RPMI8226 (cell line): ENCODE data around the gene NFKBIA.
"Not testable (repeated sequence)": the region's sequence is repeated elsewhere in the genome, so short reads cannot be mapped to it uniquely, and the experiment has no call there.

Experiments used
- DNase-seq: peaks from one replicate; pipeline ENCODE4 v3.0.0-alpha.2; 2015

The NFKBIA gene

DNA sequence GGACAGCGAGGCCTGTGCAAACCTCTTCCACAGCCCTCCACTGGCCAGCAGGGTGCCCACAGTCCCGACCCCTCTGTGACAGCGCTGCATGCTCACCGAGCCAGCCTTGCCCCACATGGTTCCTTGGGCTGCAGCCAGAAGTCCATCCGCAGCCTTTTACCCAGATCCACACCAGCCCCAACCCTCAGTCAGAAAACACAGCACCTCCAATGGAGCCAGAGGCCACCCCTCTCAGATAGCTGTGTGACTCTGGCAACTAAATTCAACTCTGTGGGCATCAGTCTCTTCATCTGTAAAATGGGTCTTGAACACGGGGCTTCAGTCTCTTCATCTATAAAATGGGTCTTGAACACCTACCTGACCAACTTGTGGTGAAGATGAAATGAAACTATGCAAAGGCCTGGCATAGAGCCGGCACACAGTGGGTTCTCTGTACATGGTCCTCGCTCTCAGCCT lies 38.0 kb downstream of the NFKBIA start:
- DNase-seq, result no peak

DNA sequence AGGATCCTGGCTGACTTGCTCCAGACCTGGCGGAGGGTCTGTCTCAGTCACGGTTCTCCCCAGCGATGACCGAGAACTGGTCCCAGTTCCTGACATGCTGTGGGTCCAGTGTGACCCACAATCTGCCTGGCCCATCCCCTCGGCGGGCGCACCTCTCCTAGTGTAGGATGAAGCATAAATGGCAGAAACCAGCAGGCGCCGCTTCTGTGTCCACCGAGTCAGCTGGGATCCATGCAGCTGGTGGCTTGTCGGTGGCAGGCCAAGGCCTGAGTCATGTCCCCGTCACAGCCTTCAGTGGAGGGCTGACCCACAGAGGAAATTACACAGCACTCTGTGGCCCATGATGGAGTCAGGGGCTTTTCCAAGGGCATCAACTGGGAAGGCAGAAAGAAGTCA lies 38.5 kb downstream of the NFKBIA start:
- no peak for DNase-seq

DNA sequence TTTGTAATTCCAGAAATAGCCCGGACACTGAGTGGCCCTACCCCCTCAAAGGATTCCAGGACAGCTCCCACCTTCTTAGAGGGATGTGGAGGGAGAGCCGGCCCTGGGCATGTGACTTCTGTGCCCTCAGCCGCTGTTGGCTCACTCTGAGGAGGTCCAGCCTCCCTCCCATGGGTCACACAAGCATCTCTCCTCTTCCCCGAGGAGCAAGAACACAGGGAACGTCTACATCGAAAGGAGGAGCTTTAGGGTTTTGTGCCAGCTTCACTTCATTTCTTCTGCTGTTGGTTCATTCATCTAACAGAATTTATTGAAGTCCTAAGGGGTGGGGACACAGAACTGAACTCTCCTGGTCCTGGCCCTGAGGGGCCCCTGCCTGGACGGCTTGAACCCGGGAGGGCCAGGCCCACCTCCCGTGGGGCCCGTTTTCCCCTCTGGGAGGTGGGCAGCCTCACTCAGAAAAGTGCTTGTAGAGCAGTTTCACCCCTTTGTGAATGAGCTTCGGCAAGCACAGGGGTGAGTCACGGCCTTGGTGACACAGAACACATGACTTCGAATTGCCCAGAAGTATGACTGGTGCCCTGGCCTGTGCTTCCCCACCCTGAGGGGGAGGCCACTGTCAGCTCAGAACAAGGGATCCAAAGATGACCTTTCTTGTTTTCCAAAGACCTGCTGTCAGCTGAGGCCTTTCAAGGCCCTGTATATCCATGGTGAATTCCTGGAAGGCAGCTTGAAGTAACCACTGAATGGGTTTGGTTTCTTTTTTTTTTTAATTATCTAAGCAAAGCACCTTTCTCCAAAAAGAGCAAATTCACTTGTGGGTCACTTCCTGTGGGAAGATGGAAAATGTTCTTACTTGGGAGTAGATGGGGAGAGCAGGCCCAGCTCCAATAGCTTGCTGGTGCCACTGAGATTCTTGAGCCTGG lies 39.2 kb downstream of the NFKBIA start:
- DNase-seq, result peak; percentile 63

DNA sequence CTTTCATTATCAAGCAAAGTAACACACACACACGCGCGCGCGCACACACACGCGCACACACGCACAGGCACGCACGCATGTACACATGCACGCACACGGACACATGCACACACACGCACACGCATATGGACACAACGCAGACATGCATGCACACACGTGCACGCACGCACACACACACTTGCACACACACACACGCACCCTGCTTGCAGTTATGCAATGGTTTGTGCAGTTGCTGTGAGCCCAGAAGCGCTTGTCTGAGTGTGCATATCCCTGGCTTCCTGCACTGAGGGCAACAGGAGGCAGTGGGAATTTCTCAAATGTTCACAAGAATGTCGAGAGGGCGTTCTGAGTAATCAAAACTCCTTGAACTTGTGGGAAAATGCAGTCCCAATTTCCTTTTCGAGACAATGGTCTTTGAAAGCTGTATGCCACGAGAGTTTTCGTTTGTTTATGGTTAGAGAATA lies 41.6 kb downstream of the NFKBIA start:
- DNase-seq, result no peak

DNA sequence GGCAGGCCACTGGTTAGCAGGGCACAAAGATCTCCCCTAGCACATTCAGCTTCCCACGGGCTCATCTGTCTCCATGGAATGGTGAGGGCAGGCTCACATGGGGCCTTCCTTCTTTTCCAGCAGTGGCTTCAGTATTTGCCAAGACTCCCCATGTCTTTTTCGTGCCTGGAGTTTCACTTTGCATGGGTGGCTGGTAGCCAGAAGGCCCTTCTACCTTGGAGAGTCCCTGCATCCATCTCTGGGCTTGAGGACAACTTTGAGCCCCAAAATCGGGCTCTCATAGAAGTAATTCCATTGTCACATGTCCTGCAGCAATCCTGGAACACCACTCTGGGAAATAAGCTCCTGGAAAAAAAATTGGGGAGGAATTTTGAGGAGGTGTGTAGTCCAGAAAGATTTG lies 42.1 kb downstream of the NFKBIA start:
- DNase-seq, result no peak

DNA sequence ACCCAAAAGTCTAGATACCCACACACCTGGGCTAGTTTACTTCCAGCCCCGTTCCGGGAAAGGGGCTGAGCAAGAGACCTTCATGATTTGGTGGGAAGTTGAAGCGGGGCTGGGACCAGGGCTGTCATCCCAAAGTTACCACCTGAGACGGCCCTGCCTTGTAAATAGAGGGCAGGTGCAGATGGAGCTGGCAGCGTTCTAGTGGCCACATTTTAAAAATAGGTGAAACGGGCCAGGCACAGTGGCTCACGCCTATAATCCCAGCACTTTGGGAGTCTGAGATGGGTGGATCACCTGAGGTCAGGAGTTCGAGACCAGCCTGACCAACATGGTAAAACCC lies 43.4 kb downstream of the NFKBIA start:
- no peak for DNase-seq

DNA sequence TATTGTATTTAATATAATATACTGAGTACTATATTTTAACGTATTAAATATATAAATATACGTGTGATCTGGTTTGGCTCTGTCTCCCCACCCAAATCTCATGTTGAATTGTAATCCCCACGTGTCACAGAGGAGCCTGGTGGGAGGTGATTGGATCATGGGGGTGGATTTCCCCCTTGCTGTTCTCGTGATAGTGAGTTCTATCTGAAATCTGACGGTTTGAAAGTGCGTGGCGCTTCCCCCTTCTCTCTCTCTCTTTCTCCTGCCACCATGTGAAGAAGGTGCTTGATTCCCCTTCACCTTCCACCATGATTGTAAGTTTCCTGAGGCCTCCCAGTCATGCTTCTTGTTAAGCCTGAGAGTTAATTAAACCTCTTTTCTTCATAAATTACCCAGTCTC lies 44.9 kb downstream of the NFKBIA start:
- not testable (repeated sequence) for DNase-seq

DNA sequence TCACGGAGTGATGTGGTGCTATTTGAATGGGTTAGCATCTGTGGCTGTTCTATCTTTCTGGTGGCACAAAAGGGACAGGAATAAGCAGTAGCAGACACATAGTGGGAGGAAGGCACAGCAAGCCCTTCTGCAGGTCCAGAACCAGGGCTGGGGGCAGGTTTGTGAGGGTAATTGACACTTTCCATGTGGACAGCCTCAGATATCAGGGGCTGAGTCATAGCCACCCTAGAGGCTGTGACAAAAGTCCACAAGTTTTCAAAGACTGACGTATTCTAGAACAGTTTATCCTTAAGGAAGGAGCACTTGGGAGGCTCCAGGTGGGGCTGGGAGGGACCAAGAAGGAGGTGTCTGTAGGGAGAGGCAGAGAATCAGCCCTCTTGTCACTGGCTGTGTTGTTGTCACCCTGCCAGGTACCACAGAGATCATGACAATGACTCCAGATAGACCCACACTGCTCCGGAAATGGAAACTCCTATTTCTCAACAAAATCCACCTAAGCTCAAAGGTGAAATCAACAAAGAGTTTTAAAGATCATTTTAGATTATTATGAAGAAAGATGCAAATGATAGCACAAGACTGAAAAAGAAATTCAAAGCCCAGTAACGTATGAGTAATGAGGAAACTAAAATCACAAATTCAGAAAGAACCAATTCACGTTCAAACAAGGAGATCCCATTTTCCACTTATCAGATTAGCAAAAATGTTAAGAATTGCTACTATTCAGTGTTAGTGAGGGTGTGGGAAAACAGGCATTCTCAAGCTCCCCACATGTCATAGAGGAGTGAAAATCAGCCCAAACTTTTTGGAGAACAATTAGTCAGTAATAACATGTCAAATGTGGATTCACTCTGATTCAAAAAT lies 48.3 kb downstream of the NFKBIA start:
- DNase-seq, result no peak

DNA sequence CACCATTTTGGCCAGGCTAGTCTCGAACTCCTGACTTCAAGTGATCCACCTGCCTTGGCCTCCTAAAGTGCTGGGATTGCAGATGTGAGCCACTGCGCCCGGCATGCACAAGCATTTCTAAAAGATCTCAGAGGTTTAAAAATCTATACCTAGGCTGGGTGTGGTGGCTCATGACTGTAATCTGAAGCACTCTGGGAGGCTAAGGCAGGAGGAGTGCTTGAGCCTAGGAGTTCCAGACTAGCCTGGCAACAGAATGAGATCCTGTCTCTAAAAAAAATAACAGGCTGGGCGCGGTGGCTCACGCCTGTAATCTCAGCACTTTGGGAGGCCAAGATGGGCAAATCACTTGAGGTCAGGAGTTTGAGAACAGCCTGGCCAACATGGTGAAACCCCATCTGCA lies 49.3 kb downstream of the NFKBIA start:
- DNase-seq, result not testable (repeated sequence)

DNA sequence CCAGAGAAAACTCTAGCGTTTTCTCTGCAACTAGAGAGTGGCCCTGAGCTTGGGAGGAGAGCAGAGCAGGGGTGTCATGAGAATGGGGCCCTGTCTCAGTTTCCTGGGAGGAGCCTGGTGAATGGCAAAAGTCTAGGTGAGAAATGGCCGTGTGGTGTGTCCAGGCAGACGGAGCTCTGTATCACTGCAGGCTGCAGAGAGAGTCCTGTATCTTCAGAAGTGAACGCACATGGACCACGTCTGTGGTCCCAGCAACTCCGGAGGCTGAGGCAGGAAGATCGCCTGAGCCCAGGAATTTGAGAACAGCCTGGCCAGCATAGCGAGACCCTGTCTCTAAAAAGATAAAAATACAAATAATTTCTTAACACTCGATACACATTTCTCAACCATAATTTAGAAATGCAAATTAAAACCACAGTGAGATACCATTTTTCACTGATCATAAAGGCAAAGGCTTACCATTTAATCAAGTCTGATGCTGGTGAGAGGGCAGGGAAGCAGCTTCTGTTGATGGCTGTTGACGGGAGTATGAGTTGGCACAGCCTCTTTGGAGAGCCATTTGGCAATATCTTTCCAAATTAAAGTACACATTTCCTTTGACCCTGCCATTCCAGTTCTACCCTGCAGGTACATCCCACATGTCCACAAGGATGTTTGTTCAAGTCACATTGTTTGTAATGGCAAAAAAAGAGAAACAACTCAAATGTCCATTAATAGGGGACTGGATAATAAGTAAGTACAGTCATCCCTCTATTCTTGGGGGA lies 51.0 kb downstream of the NFKBIA start:
- DNase-seq, result no peak

DNA sequence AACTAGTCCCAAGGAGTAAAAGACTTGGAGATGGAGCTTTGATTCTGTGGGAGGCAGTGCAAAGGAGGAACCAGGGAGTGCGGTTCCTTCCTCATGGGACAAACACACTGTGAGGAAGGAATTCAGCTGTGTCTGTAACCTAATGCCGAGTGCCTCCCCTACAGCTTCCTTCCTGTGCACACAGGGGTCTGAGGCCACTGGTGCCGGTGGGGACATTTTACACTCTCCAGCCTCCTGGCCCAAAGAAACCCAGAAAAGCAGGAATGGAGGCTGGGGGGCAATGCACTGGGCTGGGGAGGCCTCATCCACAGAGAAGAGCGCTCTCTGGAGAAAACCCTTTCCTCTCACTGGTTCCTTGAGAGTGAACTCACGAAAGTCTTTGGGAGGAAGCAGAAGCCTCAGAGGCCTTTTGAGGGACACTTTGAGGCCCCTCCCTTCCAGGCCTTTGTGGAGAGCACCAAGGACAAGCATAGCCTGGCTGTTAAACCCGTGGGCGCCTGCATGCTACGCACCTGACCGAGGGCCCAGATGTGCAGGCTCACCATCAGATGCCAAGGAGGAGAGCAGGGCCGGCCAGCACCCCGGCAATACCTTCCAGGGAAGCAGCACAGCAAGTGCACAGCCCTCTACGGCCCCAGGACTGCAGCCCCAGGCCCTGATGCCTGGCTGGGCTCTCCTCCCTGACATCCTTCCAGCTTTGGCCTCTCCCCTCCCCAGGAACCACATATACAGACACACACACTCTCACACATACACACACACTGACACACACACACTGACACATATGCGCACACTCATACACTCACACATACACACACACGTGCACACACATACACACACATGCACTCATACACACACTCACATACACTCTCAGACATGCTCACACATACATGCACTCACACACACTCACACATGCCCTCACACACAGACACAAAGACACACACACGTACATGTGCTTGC lies 52.0 kb downstream of the NFKBIA start:
- no peak for DNase-seq

DNA sequence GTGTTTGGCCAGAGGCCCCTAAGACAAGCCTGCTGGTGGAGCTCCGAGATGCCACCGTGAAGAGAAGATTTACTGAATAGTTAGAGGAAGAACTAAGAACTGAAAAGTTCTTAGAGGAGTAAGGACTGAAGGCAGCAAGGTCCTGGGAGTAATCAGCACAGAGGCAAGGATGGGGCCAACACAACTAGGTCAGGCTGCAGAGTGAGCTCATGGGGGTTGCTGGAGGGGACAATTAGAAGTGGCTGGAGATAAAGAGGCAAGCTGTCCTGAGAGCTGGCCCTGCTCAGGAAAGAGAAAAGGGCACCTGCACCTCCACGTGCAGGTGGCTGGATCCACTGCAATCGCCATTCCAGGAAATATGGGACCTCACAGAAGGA lies 52.7 kb downstream of the NFKBIA start:
- DNase-seq, result no peak
